ENCODE measurements around the gene PUS7L. TPM values are rescaled to one million over a fixed set of nuclear protein-coding genes. Genes with fewer than 3 reads are reported as not detected.

PUS7L gene
- polyA plus RNA-seq, 3 donors, result 1.6 to 14.5 (median 13.0) TPM

DNA sequence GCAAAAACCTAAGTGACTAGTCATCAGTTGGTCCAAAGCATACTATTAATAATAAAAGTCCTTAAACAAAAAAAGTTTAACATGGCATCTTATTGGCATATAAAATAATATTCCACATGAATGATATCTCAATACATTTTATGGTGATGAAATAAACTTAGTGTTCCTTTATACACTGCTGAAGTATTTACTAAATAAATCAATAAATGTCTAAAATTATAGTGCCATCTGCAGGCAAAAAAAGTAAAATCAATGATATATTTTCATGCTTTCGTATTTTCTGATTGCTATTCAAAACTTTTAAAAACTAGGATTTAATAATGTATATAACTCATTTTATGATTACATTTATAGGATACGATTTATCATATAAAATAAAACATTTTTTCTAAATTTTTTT lies 30.5 kb downstream of the PUS7L start:
- no peaks in the 10 kb centered on the region for H3K27me3 ChIP-seq (ENCODE audit: control insufficient read depth in 2 of 2, insufficient read depth in 2 of 2, low read length in 2 of 2)
- no peak overlapping the region for H3K4me2 ChIP-seq (replicated peaks; ENCODE audit: extremely low read depth, low read length, poor library complexity, severe bottlenecking)
- H3K36me3 ChIP-seq (replicated peaks in 1 of 2; ENCODE audit: control insufficient read depth in 1 of 2, insufficient read depth in 2 of 2, low read length in 2 of 2), result peaks cover 11 to 43% of the 10 kb centered on the region in 2 donors
- H4K20me1 ChIP-seq (ENCODE audit: insufficient read depth, low read length), result no peaks in the 10 kb centered on the region
- peaks cover 39 to 54% of the 10 kb centered on the region in 2 donors for H3K36me3 Mint-ChIP-seq
- no peaks in the 10 kb centered on the region for H3K79me2 ChIP-seq (ENCODE audit: insufficient read depth, low read length)
- intact Hi-C loops (cut with micrococcal nuclease), result no loop called here
- H3K27ac ChIP-seq (ENCODE audit: low read depth in 1 of 2, low read length in 2 of 2), result no peak overlapping the region
- no peak overlapping the region for H3K9ac ChIP-seq (ENCODE audit: insufficient read depth, low read length, poor library complexity, severe bottlenecking)
- H3K4me1 ChIP-seq (ENCODE audit: control insufficient read depth in 1 of 2, insufficient read depth in 2 of 2, low read length in 2 of 2), result no peaks in the 10 kb centered on the region
- no peak overlapping the region for H3K4me3 Mint-ChIP-seq
- H3K4me1 Mint-ChIP-seq, result no peaks in the 10 kb centered on the region
- no CpG with 5 or more reads among the region's 2 CpGs for WGBS (ENCODE audit: insufficient coverage)
- H3K4me3 ChIP-seq (replicated peaks in 1 of 3; ENCODE audit: low read depth in 2 of 3, low read length in 3 of 3), result no peak overlapping the region
- TF ChIP-seq CTCF (IDR thresholded peaks at IDR 0.05), result peak; percentile 34
- no peaks in the 10 kb centered on the region for H3K9me3 ChIP-seq (replicated peaks in 1 of 2; ENCODE audit: control insufficient read depth in 1 of 2, insufficient read depth in 1 of 2, low read length in 2 of 2)
- no peak overlapping the region for H2AFZ ChIP-seq (ENCODE audit: insufficient read depth, low read depth, low read length, poor library complexity, severe bottlenecking)
- no peak for DNase-seq
- no peak overlapping the region for H3K27ac Mint-ChIP-seq
- H3K27me3 Mint-ChIP-seq (ENCODE audit: low read depth in 3 of 3), result no peaks in the 10 kb centered on the region
- H3K9me3 Mint-ChIP-seq, result no peaks in the 10 kb centered on the region

DNA sequence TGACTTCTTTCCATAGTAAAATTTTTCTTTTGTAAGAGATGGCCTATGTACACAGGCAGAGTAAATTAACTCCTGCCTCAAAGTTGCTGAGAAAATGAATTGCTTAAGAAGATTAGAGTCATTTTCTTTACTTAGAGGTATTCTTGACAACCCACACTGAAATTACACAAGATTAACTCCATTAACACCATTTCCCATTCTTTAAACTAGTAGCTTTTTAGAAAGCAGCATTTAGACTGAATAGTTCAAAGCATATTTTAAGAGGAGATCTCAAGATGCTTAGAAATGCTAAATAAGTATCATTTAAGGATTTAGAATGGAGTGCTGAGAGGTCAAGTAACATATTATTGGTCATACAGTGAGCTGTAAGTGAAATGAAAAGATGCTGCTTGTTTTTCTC lies 35.5 kb downstream of the PUS7L start:
- Histone ChIP-seq H3K9me3 (replicated peaks in 1 of 2; ENCODE audit: control insufficient read depth in 1 of 2, insufficient read depth in 1 of 2, low read length in 2 of 2) (no peaks in the 10 kb centered on the region), H3K9ac (ENCODE audit: insufficient read depth, low read length, poor library complexity, severe bottlenecking) (no peak overlapping the region), H3K36me3 (replicated peaks in 1 of 2; ENCODE audit: control insufficient read depth in 1 of 2, insufficient read depth in 2 of 2, low read length in 2 of 2) (peaks cover 0 to 14% of the 10 kb centered on the region in 2 donors), H3K4me1 (ENCODE audit: control insufficient read depth in 1 of 2, insufficient read depth in 2 of 2, low read length in 2 of 2) (no peaks in the 10 kb centered on the region), H3K79me2 (ENCODE audit: insufficient read depth, low read length) (no peaks in the 10 kb centered on the region), H2AFZ (ENCODE audit: insufficient read depth, low read depth, low read length, poor library complexity, severe bottlenecking) (no peak overlapping the region), H4K20me1 (ENCODE audit: insufficient read depth, low read length) (no peaks in the 10 kb centered on the region), H3K27me3 (ENCODE audit: control insufficient read depth in 2 of 2, insufficient read depth in 2 of 2, low read length in 2 of 2) (no peaks in the 10 kb centered on the region), H3K4me2 (replicated peaks; ENCODE audit: extremely low read depth, low read length, poor library complexity, severe bottlenecking) (no peak overlapping the region), H3K27ac (ENCODE audit: low read depth in 1 of 2, low read length in 2 of 2) (no peak overlapping the region), H3K4me3 (replicated peaks in 1 of 3; ENCODE audit: low read depth in 2 of 3, low read length in 3 of 3) (no peak overlapping the region)
- peaks cover 16 to 18% of the 10 kb centered on the region in 2 donors for H3K36me3 Mint-ChIP-seq
- H3K4me1 Mint-ChIP-seq, result no peaks in the 10 kb centered on the region
- TF ChIP-seq CTCF (IDR thresholded peaks at IDR 0.05), result no peak
- no peak for DNase-seq
- no peak overlapping the region for H3K4me3 Mint-ChIP-seq
- peaks cover 0 to 1% (median 0%) of the 10 kb centered on the region in 7 donors for H3K9me3 Mint-ChIP-seq
- H3K27ac Mint-ChIP-seq, result no peak overlapping the region
- H3K27me3 Mint-ChIP-seq (ENCODE audit: low read depth in 3 of 3), result peaks cover 0 to 1% (median 0%) of the 10 kb centered on the region in 3 donors
- intact Hi-C loops (cut with micrococcal nuclease), result no loop called here
